Breast epithelium (tissue), 3 donors: ENCODE measurements around the gene TASP1.

ENCODE experiments used
- POLR2A ChIP-seq: fragments of 450-650 bp; IDR thresholded peaks from one replicate; pipeline ENCODE4 v1.6.1; 2016; ENCODE audit warnings: antibody characterized with exemption, mild to moderate bottlenecking, moderate library complexity
- TF ChIP-seq, protein P1 (sequence below), 3 donors: fragments of 450-650 bp; IDR thresholded peaks; one replicate each; pipeline ENCODE4 v1.5.1; 2016 to 2017; ENCODE audit warnings: antibody characterized with exemption in 3 of 3, mild to moderate bottlenecking in 3 of 3, moderate library complexity in 3 of 3

DNA sequence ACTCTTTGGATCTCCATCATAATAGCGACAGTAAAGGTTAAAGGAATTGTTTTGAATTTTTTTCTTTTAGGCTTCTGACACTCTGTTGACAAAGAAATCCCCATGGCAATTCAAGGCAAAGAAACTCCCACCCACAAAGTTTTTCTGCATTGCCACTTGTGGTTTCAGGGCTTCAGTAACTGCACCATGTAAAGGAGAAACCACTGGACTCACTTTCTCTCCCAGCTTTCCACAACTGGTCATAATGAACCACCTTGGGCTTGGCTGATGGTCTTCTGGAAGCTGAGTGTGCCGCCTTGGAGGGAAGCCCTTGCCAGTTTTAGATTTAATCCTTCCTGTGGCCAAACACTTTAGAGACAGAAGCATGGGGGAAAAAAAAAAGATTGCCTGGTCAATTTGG is 254.6 kb downstream of the TASP1 start:
- TF ChIP-seq POLR2A, result no peak
- TF ChIP-seq, protein P1, sequence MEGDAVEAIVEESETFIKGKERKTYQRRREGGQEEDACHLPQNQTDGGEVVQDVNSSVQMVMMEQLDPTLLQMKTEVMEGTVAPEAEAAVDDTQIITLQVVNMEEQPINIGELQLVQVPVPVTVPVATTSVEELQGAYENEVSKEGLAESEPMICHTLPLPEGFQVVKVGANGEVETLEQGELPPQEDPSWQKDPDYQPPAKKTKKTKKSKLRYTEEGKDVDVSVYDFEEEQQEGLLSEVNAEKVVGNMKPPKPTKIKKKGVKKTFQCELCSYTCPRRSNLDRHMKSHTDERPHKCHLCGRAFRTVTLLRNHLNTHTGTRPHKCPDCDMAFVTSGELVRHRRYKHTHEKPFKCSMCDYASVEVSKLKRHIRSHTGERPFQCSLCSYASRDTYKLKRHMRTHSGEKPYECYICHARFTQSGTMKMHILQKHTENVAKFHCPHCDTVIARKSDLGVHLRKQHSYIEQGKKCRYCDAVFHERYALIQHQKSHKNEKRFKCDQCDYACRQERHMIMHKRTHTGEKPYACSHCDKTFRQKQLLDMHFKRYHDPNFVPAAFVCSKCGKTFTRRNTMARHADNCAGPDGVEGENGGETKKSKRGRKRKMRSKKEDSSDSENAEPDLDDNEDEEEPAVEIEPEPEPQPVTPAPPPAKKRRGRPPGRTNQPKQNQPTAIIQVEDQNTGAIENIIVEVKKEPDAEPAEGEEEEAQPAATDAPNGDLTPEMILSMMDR (IDR thresholded peaks at IDR 0.05), result no peak
